GM18526 (cell line): ENCODE measurements around the gene PPIE.

ENCODE experiments used
- POLR2A ChIP-seq: IDR thresholded peaks from 3 replicates; pipeline ENCODE4 v1.6.1; 2011; ENCODE audit not compliant: insufficient read length; ENCODE audit errors: extremely low read depth

Gene PPIE

GRCh38 chr1:39707506-39707905 is 31.2 kb upstream of the PPIE start:
- no peak for TF ChIP-seq POLR2A

DNA sequence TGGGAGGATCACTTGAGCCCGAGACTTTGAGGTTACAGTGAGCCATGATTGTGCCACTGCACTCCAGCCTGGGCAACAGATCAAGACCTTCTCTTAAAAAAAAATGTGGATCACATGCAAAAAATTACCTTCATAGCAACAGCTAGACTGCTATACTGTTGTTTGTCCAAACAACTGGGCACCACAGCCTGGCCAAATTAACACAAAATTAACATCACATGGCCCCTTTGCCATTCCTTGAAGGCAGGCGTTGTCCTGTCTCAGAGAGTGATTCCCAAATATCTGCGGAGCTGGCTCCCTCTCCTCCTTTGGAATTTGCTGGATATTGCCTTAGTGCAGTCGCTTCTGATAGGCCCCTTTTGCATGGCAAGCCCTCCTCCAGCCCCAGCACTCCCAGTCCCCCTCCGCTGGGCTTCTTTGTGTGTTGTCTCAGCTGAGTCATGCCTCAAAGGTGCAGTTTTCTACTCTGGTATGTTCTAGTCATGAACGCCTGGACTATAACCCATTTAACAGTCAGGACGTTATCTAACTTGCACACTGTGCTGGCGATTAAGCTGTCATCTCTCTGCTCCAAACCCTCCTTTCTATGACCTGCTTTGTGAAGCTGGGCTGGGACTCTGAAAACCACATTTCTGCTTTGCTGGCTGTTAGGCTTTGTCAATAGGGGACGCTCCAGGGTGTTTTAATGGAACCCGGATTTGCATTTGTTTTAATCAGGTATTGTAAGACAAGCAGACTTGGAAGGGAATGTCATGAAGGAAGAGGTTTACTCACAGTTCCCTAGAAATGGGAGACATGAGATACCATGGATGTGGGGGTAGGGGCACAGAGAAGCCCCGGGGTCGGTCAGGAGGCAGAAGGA is 27.3 kb upstream of the PPIE start:
- no peak for TF ChIP-seq POLR2A

- TF ChIP-seq POLR2A: no peak
Measured at GRCh38 chr1:39711966-39712340, 26.7 kb upstream of the PPIE start.

DNA sequence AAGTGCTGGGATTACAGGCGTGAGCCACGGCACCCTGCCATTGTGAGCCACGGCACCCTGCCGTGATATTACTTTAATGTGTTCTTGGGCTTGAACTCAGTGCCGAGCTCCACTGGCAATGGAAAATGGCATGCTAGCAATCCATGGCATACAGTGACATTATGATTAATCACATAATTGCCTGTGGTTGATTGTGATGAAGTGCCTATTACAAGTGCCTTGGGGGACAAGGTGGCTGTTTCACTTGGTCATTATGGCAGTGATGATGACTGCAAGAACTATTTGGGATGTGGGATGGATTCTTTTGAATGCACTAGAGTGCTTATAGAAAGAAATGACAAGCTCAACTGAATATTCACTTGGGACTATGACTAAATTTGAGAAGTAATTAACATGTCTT is 25.1 kb upstream of the PPIE start:
- no peak for TF ChIP-seq POLR2A

DNA sequence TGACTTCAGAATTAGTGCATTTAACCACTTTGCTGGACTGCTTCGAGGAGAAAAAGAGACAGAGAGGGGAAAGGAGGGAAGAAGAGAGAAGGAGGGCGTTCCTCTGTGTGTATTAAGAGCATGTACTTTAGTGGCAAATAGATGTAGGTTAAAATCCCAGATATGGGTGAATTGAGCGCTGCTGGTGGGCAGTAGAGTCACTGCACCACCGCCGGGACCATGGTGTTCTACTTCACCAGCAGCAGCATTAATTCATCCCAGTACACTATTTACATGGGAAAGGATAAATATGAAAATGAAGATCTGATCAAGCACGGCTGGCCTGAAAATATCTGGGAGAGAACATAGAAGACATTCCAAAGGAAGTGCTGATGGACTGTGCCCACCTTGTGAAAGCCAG is 20.9 kb upstream of the PPIE start:
- TF ChIP-seq POLR2A: no peak

- TF ChIP-seq POLR2A: no peak
Measured at GRCh38 chr1:39720094-39720999, 18.3 kb upstream of the PPIE start.

- TF ChIP-seq POLR2A: no peak
Measured at GRCh38 chr1:39721664-39722063, 17.0 kb upstream of the PPIE start.

GRCh38 chr1:39722495-39722894 is 16.2 kb upstream of the PPIE start:
- no peak for TF ChIP-seq POLR2A

GRCh38 chr1:39726600-39726999 is 12.1 kb upstream of the PPIE start:
- no peak for TF ChIP-seq POLR2A

DNA sequence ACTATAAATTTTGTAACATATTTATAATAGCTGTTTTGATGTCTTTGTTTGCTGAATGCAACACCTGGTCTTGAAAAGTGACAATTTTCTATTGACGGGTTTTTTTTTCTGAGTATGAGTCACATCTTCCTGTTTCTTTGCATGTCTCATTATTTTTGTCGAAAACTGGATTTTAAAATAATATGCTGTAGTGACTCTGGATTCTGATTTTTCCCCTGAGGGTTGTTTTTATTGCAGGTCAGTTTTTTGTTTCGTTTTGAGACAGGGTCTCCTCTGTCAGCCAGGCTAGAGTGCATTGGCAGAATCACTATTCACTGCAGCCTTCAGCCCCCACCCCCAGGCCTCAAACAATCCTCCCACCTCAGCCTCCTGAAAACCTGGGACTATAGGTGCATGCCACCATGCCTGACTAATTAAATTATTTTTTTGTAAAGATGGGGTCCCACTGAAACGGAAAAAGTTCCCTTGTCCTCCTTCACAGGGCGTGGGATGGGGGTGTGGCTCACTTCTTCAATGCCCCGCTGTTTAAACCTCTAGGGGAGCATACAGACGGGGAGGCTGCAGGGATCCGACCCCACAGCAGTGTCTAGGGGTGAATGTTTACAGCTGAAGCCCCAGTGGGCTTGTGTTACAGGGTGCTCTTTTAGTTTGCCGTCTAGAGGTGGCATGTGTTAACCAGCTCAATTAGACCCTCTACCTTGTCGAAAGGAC is 11.3 kb upstream of the PPIE start:
- TF ChIP-seq POLR2A: no peak

GRCh38 chr1:39727932-39728317 is 10.8 kb upstream of the PPIE start:
- no peak for TF ChIP-seq POLR2A

DNA sequence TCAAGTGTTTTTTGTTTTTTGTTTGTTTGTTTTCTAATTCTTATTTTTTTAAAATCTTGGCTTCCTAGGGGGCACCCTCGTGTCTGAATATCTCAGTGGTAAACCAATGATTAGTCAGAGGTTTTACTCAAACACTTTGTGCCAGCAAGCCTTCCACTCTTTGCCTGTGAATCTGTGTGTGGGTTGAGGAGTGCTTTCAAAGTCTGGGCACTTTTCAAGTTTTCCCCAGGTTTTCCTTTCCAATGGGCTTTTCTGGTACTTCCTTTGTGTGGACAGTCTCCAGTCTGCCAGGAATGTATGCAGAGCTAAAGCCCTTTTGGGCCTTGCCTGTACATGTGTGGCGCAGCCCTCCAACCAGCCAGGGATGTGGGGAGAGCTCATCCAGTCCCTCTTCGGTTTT is 9.7 kb upstream of the PPIE start:
- no peak for TF ChIP-seq POLR2A

DNA sequence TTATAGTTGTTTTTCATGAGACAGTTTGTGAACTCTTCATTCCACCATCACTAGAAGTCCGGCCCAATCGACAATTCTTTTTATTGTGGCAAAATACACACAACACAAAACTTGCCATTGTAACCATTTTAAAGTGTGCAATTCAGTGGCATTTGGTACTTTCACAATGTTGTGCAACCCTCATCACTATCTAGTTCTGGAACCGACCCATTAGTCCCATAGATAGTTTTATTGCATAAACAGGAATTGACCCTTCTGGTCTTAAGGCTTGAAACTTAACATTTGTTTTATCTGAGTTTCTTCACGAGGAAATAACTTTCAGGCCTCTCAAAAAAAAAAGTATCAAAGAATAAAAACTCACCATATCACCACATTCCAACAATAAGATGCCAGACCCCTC is 8.8 kb upstream of the PPIE start:
- no peak for TF ChIP-seq POLR2A

- no peak for TF ChIP-seq POLR2A
Measured at GRCh38 chr1:39732730-39733129, 6.0 kb upstream of the PPIE start.

DNA sequence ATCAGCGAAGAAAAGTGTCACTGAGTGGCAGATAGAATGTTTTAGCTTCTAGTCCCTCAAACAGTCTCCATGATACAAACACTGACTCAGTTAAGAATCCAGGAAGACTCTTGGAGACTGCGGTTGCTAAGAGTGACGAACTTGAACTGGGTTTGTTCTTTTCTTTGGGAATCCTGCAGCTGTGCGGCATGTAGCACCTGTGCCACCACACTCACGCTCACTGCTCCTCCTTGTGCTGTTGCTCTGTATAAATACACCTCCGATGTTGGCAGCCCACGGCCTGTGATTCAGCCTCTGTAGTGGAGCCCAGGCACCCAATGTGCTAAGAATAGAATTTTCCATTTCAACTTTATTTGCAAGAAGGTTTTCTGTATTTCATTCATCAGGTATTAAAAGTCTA is 5.5 kb upstream of the PPIE start:
- no peak for TF ChIP-seq POLR2A

DNA sequence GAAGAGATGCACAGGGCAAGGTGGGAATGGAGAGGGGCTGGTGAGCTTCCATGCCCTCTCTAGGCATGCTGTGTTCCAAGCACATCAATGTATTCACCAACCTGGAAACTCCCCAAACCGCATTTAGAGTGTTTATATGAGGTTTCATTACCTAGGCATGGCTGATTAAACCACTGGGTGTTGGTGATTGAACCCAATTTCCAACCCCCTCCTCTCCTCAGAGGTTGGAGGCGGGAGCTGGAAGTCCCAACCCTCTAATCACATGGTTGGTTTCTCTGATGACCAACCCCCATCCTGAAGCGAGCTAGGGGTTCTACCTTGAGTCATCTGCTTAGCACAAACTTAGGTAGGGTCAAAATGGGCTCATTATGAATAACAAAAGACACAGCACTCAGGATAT is 3.0 kb upstream of the PPIE start:
- no peak for TF ChIP-seq POLR2A
